ENCODE measurements around the gene ARID5A. TPM values are rescaled to one million over a fixed set of nuclear protein-coding genes. Genes with fewer than 3 reads are reported as not detected.

The ARID5A gene
- total and polyA plus RNA-seq, 4 donors: 12.5 to 61.9 (median 28.4) TPM

GRCh38 chr2:96550787-96551604 is 14.4 kb downstream of the ARID5A start:
- WGBS, 2 donors: 93 to 96% methylated on average over 14 of the region's 14 CpGs
- ATAC-seq (ENCODE audit: insufficient read depth, low FRiP score): no peak
- no peak for TF ChIP-seq CTCF (IDR thresholded peaks at IDR 0.05; ENCODE audit: control extremely low read depth, extremely low read depth)
- Histone ChIP-seq H3K4me3 (no peak overlapping the region), H3K9me3 (ENCODE audit: control insufficient read depth in 4 of 4, insufficient read depth in 3 of 4, low read length in 3 of 4) (peaks cover 0 to 2% (median 0%) of the 10 kb centered on the region in 4 donors), H3K4me1 (ENCODE audit: control insufficient read depth in 5 of 5, insufficient read depth in 5 of 5, low read length in 5 of 5) (peaks cover 0 to 14% (median 3%) of the 10 kb centered on the region in 5 donors), H3K27me3 (ENCODE audit: control insufficient read depth in 3 of 3, insufficient read depth in 3 of 3, low read length in 2 of 3) (no peaks in the 10 kb centered on the region), H3K9ac (ENCODE audit: insufficient read depth in 1 of 2, low read length in 2 of 2) (no peak overlapping the region), H3K27ac (ENCODE audit: low read depth in 1 of 2, low read length in 1 of 2) (no peak overlapping the region), H3K36me3 (ENCODE audit: control insufficient read depth in 4 of 4, insufficient read depth in 4 of 4, low read length in 4 of 4) (peaks cover 0 to 59% (median 0%) of the 10 kb centered on the region in 4 donors)
- DNase-seq: no peak

- H3K9ac ChIP-seq (ENCODE audit: insufficient read depth in 1 of 2, low read length in 2 of 2): no peak overlapping the region
- H3K4me3 ChIP-seq: no peak overlapping the region
- H3K4me1 ChIP-seq (ENCODE audit: control insufficient read depth in 5 of 5, insufficient read depth in 5 of 5, low read length in 5 of 5): peaks cover 0 to 14% (median 0%) of the 10 kb centered on the region in 5 donors
- no peaks in the 10 kb centered on the region for H3K9me3 ChIP-seq (ENCODE audit: control insufficient read depth in 4 of 4, insufficient read depth in 3 of 4, low read length in 3 of 4)
- no peak overlapping the region for H3K27ac ChIP-seq (ENCODE audit: low read depth in 1 of 2, low read length in 1 of 2)
- H3K36me3 ChIP-seq (ENCODE audit: control insufficient read depth in 4 of 4, insufficient read depth in 4 of 4, low read length in 4 of 4): peaks cover 0 to 54% (median 0%) of the 10 kb centered on the region in 4 donors
- 95 to 96% methylated on average over 25 of the region's 25 CpGs for WGBS, 2 donors
- DNase-seq (no peak), ATAC-seq (ENCODE audit: insufficient read depth, low FRiP score) (no peak)
- no peak for TF ChIP-seq CTCF (IDR thresholded peaks at IDR 0.05; ENCODE audit: control extremely low read depth, extremely low read depth)
- no peaks in the 10 kb centered on the region for H3K27me3 ChIP-seq (ENCODE audit: control insufficient read depth in 3 of 3, insufficient read depth in 3 of 3, low read length in 2 of 3)
Observed at GRCh38 chr2:96551605-96552314, 15.2 kb downstream of the ARID5A start.

- no peak for TF ChIP-seq CTCF (IDR thresholded peaks at IDR 0.05; ENCODE audit: control extremely low read depth, extremely low read depth)
- Histone ChIP-seq H3K4me3 (no peak overlapping the region), H3K36me3 (ENCODE audit: control insufficient read depth in 4 of 4, insufficient read depth in 4 of 4, low read length in 4 of 4) (peaks cover 0 to 49% (median 0%) of the 10 kb centered on the region in 4 donors), H3K4me1 (ENCODE audit: control insufficient read depth in 5 of 5, insufficient read depth in 5 of 5, low read length in 5 of 5) (peaks cover 0 to 10% (median 0%) of the 10 kb centered on the region in 5 donors), H3K9me3 (ENCODE audit: control insufficient read depth in 4 of 4, insufficient read depth in 3 of 4, low read length in 3 of 4) (no peaks in the 10 kb centered on the region), H3K9ac (ENCODE audit: insufficient read depth in 1 of 2, low read length in 2 of 2) (no peak overlapping the region), H3K27me3 (ENCODE audit: control insufficient read depth in 3 of 3, insufficient read depth in 3 of 3, low read length in 2 of 3) (no peaks in the 10 kb centered on the region), H3K27ac (ENCODE audit: low read depth in 1 of 2, low read length in 1 of 2) (no peak overlapping the region)
- no peak for ATAC-seq (ENCODE audit: insufficient read depth, low FRiP score)
- 90% methylated on average over 18 of the region's 18 CpGs for WGBS, 2 donors
- no peak for DNase-seq
Observed at GRCh38 chr2:96552315-96553175, 16.0 kb downstream of the ARID5A start.
